ENCODE measurements around the gene COL23A1.
A peak's percentile ranks its signal among the peaks of the same experiment; 100 is the strongest.

The COL23A1 gene

DNA sequence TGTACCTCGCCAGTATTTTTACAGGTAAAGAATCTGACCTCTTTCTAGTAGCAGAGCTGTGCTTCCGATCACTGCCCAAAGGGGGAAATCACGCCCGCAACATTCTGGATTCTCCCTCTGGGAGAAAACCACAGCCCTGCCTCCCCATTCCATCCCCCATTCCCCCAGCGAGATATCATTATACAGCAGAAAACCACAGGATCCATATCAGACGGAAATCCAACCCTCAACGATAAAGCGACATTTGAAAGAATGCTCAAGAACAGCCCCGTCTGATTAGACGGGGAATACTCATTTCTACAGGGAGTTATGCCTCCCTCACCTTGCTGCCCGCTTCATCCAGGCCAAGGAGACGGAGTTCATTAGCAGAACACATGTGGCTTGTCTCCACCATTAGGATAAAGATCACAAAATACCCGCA is 172.8 kb downstream of the COL23A1 start:
- DNase-seq = no peak

DNA sequence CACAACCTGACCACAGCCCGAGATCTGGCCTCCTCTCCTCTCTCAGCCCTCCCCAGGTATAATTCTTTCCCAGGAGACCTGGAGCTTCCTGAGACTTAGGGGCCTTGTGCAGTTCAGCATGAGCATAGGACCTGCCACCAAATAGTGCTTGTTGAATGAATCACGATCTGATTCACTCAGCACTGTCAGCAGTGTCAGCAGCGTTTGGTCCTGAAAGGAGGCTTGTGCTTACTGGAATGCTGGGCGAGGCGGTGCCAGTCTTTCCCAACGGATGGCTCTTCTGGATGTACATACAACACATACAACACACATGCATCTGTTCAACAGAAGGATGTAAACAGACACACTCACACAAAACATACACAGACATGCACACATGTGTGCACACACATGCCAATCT is 173.3 kb downstream of the COL23A1 start:
- DNase-seq = no peak

DNA sequence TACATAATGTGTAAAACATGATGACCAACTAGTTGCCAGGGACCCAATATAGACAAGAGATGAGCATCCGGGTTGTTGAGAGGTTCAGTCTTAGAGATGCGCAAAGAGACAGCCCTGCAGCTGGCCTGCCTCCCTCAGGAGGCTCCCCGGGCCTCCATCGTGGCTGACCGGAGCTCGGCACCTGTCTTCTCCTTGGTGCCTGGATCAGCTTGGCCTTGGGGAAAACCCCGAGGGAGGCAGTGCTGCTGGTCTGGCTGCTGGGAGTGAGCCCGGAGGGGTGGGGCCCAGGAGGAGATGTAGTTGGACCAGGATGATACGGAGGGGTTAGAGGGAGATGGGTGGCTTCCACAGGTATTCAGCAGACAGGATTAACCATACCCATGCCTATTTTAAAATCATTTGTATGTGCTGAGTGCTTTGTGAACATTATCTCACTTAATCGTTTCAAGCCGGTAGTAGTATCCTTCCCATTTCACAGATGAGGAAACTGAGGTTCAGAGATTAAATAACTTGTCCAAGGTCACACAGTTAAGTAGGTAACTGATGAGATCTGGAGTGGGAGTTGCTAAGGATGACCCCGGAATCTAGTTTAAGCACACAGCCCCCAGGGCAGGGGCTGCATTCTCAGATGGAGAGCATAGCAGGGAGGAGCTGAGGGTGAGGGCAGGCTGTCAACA is 173.8 kb downstream of the COL23A1 start:
- no peak for DNase-seq

DNA sequence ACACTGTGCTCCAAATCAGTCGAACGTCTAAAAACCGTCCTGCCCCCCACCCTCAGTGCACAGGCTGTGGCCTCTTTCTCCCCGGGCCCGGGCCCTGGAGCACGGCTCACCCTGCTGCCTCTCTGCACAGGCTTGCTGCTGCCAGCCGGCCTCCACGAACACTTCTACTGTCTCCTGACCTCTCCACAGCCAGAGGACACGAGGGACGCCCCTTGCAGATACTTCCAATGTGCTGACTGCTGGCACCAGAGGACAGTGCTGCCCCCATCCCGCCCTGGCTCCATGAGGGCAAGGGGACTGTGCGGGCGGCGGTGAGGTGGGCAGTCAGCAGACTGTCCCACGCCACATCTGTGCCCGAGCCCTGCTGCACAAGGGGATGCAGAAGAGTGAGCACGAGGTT is 174.8 kb downstream of the COL23A1 start:
- DNase-seq = no peak

DNA sequence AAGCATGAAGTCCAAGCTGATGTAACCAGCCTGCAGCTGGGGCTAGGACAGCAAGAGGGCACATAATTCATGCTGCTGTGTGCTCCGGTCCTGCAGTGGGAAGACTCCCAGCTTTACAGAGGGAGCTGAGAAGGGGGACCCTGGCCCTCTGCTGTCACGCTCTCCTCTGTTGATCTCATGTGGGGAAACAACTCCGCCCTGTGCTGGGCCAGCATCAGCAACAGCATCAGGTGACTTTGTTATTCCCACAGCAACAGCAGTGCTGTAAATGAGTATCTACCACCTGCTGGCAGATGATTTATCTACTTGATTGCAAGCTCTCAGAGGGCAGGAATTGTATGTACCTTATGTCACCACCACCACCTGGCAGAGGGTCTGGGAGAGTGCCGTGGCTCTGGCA is 176.2 kb downstream of the COL23A1 start:
- no peak for DNase-seq

DNA sequence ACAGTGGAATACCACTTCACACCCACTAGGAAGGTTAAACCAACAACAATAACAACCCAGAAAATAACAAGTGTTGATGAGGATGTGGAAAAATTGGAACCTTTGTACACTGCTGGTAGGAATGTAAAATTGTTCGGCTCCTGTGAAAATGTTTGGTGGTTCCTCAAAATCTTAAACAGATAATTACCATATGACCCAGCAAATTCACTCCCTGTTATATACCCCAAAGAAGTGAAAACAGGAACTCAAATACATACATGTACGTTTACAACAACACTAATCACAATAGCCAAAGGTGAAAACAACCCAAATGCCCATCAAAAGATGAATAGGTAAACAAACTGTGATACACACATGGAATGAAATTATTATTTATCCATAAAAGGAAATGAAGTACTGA is 179.1 kb downstream of the COL23A1 start:
- DNase-seq = no peak

DNA sequence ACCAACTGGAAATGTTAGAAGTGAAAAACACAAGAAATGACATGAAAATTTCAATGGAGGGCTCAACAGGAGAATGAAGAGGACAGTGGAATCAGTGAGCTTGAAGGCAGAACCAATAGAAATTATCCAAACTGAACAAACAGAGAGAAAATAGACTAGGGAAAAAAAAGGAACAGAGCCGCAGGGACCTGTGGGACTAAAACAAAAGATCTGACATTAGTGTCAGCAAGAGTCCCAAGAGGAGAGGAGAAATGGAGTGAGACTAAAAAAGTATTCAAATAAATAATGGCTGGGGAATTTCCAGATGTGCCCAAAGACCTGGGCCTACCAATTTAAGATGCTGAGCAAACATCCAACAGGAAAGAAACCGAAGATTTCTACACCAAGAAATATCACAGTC is 182.5 kb downstream of the COL23A1 start:
- no peak for DNase-seq

DNA sequence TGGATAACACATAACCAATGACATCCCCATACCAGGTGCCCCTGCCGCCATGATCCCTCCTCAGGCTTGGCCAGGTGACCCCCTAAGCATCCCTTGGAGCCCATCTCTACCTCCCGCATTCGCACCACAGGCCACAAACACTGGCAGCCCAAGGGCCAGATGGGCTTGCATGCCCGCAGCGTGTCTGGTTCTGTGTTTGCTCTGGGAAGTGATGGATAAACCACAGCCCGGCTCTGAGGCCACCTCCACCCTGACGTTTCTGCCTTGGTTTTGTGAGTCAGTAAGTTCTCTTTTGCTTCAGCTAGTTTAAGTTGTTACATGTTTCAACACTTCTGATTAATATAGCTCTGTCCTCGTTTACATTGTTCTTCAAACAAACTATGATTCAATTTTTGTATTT is 185.2 kb downstream of the COL23A1 start:
- no peak for DNase-seq

DNA sequence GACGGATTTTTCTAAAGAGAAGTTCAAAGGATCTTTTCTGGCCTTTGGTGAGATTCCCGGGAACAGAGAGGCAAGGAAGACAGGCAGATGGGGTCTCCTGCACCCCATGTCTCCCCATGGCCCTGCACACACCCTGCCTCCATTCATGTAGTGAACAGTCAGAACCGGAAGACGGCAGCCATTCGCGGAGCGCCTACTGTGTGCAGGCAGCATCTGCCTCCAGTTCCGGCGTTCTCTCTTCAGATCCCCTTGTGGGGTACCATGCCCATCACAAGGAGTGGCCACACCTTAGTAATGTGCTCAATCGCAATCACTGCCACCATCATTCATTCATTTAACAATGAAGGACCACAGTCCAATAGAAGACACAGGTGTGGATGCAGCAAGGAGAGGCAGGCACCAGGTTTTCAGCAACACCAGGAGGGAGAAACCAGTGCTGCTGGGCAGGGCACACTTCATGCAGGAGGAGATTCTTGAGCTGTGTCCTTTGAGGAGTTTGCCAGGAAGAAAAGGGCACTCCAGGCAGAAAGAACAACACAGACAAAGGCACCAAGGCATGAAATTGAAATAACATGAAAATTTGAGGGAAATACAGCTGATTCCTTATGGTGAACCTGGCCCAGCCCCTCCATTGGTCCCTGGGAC is 186.1 kb downstream of the COL23A1 start:
- no peak for DNase-seq

DNA sequence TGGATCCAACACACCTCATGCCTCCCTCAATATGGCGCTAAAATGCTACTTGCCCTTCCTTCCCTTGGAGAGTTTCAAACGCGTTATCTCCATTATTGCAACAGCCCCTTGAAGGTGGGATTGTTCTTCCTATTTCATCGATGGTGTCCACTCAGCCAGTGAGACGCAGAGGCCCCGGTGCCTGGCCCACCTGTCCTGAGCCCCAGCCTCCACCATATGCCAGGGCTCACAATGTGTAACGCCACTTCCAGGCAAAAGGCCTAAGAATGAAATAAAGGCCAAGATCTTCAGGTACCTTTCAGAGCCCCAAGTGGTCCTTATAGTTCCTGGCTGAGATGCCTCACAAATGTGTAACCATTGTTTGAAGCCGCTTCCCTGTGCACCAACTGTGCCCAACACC is 186.8 kb downstream of the COL23A1 start:
- DNase-seq = no peak

DNA sequence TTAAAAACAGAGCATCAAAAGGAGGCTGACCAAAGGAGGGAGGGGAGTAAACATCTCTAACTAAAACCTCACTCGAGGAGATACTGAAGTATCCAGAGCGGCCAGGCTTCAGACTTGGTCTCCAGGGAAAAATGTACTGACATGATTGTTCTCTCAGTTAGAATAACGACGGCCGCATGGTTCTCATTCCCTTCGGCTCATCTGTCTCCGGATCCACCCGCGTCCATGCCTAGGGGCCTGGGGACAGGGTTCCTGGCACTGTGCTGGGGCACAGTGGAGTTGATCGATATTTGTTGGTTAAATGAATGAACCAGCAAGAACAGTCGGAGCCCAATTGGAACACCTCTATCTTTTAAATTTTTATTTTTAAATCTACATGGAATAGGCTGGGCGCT is 190.5 kb downstream of the COL23A1 start:
- DNase-seq = no peak

DNA sequence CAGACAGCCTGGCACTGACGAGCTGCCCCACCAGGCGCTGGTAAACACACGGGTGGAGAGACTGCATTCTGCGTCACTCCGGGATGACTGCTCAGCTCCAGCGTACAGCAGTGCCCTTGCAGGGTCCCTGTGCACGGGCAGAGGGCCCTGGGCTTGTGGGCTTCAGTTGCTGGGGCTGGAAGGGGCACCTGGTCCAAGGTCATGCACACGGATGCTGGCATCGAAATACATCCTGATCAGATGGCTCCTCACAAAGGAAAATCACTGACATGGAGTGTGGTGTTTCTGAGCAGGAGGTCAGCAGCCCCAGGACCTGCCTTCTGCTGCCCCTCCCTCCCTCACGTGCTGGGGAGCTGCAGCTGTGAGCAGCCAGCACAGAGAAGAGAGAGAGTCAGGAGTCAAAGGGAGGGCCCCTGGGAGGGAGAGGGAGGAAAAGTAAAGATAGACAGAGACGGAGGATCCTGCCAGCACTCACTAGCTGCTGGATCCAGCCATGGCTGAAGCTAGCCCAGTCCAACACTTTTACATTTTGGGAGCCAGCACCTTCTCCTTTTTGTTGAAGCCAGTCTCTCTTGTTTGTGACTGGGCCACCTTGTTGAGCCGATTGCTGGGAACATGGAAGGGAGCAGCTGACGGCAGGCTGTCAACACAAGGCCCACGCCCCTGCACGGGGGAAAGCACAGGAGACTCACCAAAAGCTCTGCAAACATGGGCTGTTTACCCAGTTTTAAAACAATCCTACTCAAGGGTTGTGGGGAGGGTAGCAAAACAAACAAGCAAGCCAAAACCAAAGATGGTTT is 191.1 kb downstream of the COL23A1 start:
- DNase-seq = peak; percentile 76

DNA sequence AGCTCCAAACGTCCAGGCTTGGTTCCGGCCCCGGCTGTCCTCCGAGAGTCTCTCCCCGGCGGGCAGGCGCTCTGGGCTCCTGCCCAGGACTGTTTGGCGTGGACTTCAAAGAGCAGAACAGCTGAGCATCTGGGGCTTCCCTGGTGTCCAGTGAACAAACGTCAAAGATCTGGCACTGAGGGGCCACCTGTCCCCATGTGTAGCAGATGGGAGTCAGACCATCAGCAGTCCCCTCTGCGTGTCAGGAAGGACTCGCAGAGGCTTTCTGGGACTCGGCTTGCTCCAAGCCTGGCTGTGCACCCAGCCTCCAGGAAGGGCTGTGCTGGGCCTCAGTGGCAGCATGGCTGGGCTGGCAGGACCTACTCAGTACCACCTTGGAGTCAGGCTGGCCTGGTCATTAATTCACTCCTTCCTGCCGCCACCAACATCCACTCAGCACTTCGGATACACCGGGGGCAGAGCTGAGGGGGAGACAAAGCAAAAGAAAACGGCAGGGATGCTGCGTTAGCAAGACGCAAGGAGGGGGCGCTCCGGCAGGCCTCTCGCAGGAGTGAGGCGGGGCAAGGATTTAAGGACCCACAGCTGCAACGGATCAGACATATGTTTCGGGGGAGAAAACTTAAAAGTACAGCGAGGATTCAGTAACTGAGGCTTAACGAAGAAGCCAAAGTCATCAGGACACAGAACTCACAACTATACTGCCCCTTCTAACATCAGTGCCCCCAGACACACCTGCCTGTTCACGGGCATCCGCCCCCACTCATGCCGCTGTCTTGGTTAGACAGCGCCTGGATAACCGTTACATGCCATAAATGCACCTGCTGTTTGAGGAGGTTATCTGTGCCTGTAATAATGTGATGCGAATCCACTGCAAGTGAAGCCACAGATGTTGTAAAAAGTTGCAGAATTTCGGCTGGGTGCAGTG is 193.1 kb downstream of the COL23A1 start:
- DNase-seq = no peak

DNA sequence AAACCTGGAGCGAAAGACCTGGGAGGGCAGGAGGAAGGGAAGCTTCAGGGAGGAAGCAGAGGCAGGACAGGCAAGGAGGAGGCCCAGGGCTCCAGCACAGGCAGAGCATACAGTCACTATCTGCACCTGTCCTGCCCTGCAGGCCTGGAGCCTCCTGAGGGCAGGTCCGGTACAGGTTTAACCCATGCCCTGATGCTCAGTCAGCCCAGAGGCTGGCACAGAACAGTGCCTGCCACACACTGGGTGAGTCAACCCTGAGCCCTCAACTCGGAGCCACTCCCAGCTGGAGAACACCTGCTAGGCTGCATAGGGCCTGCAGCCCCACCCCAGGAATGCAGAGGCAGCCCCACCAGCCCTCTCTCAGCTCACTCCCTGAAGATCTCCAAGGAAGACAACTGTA is 196.1 kb downstream of the COL23A1 start:
- DNase-seq = no peak

DNA sequence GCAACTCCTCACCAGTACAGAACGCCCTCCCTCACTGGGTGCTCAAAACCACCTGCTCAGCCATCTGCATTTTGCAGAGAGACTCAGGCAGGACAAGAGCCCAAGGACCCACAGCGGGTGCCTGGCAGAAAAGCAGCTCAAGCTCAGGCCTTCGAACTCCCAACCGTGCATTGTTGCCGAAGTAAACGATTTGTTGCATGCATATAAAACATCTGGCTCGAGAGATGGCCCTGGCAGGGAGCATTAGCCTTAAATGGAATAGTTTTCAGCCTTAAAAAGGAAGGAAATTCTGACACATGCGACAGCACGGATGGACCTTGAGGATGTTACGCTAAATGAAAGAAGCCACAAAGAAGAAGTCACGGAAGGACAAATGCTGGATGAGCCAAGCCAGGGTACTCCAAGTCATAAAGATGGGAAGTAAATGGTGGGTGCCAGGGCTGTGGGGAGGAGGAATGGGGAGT is 197.2 kb downstream of the COL23A1 start:
- no peak for DNase-seq

DNA sequence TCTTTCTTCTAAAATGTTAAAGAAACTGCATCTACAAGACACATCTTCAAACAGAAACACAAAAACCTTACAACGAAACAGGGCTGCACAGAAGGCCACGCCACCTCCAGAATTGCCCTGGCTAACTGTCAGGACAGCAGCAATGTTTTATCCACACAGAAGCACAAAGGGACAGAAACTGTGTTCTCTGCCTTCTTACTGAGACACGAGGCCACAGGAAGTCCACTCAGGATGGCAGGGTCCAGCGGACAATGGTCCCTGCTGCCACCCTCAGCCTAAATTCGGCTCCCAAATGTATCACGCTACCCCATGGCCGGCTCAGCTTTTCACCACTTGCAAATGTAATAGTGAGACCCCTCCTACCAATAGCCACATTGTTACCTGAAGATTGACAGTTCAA is 197.8 kb downstream of the COL23A1 start:
- DNase-seq = no peak

DNA sequence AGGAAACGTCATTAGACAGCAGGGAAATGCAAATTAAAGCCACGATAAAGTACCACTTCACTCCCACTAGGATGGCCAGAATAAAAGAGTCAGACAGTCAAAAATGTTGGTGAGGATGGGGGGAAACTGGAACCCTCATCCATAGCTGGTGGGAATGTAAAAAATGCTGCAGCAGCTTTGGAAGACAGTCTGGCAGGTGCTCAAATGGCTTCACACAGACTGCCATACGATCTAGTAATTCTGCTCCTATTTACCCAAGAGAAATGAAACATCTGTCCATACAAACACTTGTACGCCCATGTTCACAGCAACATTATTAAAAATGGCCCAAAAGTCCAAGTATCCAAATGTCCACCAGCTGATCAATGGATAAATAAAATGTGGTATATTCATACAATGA is 198.7 kb downstream of the COL23A1 start:
- no peak for DNase-seq

DNA sequence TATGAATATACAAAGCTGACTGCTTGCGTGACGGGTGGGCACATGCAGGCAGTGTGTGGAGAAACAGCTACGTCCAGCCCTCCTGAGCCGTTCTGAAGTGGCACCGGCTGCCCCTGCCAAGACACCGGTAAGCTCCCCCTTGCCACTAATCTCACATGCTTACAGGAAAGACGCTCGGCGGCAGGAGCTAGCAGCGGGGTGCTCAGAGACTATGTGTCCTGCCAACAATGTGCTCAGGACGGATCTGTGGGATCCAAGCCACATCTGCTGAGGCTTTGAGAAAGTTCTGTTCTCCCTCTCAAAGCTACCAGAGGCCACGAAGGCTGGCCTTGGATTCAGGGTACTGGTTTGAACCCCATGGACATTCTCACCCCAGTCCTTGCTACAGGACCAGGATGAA is 200.4 kb downstream of the COL23A1 start:
- no peak for DNase-seq

DNA sequence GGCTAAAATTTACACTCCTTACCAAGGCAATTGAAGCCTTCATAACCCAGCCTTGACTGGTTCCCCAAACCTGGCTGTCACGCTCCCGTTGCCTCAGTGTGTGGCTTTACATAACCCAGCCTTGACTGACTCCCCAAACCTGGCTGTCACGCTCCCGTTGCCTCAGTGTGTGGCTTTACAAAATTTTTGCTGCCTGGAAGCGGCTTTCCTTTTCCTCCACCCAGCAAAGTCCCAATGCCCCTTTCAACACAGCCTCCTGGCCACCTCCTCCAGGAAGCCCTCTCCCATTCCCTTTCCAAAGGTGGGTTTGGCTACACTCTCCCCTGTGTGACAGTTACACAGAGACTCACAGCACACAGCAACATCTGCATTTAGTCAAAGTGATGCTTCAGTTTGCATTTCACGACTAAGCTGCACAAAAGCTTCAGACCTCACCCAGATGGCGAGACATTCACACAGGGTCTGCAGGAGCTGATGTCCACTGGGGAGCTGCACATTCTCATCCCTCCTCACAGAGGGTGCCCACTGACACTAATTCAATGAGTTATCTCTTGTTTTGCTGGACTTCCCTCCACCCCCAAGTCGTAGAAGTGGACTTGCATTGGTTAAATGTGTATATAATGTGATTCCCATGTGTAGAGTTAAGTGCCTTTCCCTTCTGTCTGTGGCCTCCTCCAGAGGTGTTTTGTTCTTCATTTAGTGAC is 201.0 kb downstream of the COL23A1 start:
- no peak for DNase-seq

DNA sequence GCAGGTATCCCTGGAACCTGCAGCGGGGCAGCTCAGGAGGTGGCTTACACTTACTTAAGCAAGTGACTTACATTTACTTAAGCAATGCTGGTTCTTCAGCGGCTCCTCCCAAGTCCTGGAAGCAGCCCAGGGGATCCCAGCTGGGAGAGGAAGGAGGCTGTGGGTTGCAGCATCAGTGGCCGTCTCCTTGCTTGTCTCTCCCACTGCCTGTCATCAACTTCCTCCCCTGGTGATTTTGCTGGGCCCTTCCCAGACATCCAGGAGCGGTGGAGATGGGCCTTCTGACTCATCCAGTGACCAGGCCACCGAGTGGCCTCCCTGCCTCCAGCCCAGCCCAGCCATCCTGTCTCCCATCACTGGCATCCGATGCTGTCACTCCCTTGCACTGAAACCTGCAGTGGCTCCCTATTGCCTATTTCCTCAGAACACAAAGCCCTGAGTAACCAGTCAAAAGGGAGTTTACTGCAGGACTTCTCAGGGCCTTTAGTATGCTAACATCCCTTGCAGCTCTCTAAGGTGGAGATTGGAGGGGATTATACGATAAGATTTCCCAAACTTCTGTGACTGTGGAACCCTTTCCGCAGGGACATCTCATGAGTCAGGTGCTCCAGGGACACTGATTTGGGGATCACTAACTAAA is 201.7 kb downstream of the COL23A1 start:
- DNase-seq = no peak

DNA sequence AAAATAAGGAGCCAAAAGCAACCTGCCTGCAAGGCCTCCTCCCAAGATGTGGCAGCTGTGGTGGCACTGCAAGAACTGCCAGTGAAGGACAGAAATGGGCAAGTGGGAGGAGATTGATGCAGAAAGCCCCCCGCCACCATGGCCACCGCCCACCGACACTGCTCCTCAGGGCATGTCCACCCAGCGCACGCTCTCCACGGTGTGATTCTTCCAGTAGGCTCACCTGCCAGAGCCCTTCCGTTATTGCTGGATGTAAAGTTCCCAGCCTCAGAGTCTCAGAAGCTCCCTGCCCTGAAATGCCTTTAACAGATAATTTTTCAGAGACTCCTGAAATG is 202.4 kb downstream of the COL23A1 start:
- DNase-seq = no peak

Data from NCI-H345 (cell line).